Endothelial cell of umbilical vein (primary cell): Measurements from ENCODE around the gene MPP3. TPM values are rescaled to one million over a fixed set of nuclear protein-coding genes. Genes with fewer than 3 reads are reported as not detected.

Source experiments
- BruUV-seq: library from RNA; stranded (reverse); fragments of 400-500 nt; replicated peaks from 2 replicates; lab custom pipeline; 2021; lab: Mats Ljungman, UMichigan
- CTCF ChIA-PET: fragments of 300-600, 350-600 bp; sonication (Branson Sonifier 250); formaldehyde crosslinking; loops from one replicate; lab custom pipeline; 2021; ENCODE audit warnings: antibody characterized with exemption, inconsistent platforms; lab: Charles Lee
- POLR2A ChIA-PET: fragments of 300-600, 350-600 bp; sonication (Branson Sonifier 250); formaldehyde crosslinking; loops from one replicate; lab custom pipeline; 2021; ENCODE audit warnings: antibody characterized with exemption, inconsistent platforms; lab: Charles Lee
- DNase-seq: peaks from one replicate; pipeline ENCODE4 v3.0.0-alpha.2; 2011; ENCODE audit warnings: low read depth, low spot score
- FAIRE-seq: peaks from 2 replicates; lab custom pipeline; 2011; peaks lifted over from hg19 to GRCh38; lab: Jason Lieb, UNC
- H2AFZ ChIP-seq: 2 replicates; pipeline ENCODE4 v1.6.0; 2012; ENCODE audit warnings: low read depth, low read length, control low read depth, inconsistent platforms
- H3K27ac ChIP-seq: 2 replicates; pipeline ENCODE4 v1.5.1; 2011; ENCODE audit warnings: low read depth, mild to moderate bottlenecking, control low read depth, low read length, moderate library complexity; ENCODE audit not compliant: insufficient read depth
- H3K27me3 ChIP-seq, 2 experiments: 2 replicates each; pipeline versions ENCODE4 v1.6.0 to v1.6.1; 2011; ENCODE audit warnings: low read length in 2 of 2, mixed read lengths in 1 of 2; ENCODE audit not compliant: control insufficient read depth in 2 of 2, insufficient read depth in 2 of 2
- H3K36me3 ChIP-seq, 2 experiments: 2 replicates in 1 of 2; 3 replicates in 1 of 2; pipeline ENCODE4 v1.5.1; 2011; ENCODE audit warnings: low read length in 2 of 2, mild to moderate bottlenecking in 1 of 2, moderate library complexity in 1 of 2; ENCODE audit not compliant: control insufficient read depth in 2 of 2, insufficient read depth in 2 of 2; ENCODE audit errors: extremely low read depth in 1 of 2
- H3K4me1 ChIP-seq: 3 replicates; pipeline ENCODE4 v1.5.1; 2011; ENCODE audit warnings: mild to moderate bottlenecking, low read length; ENCODE audit not compliant: control insufficient read depth, insufficient read depth; ENCODE audit errors: extremely low read depth
- H3K4me2 ChIP-seq: 2 replicates; pipeline ENCODE4 v1.6.1; 2011; ENCODE audit warnings: low read length, control low read depth, mixed read lengths; ENCODE audit not compliant: insufficient read depth
- H3K4me3 ChIP-seq, 3 experiments: fragments of 200-600 bp in 1 of 3; sonication (generic), shearing (Covaris generic) in 1 of 3; replicated peaks in 1 of 3; 2 replicates each; pipeline ENCODE4 v1.5.1; 2011 to 2016; ENCODE audit warnings: control low read depth in 3 of 3, low read length in 3 of 3, mild to moderate bottlenecking in 2 of 3, inconsistent platforms in 1 of 3, low read depth in 1 of 3, moderate library complexity in 1 of 3; ENCODE audit not compliant: insufficient read depth in 1 of 3
- H3K79me2 ChIP-seq: 2 replicates; pipeline ENCODE4 v1.6.0; 2012; ENCODE audit warnings: low read length, inconsistent platforms; ENCODE audit not compliant: control insufficient read depth, insufficient read depth
- H3K9ac ChIP-seq: replicated peaks from 2 replicates; pipeline ENCODE3; 2011; ENCODE audit warnings: low read length, control low read depth; ENCODE audit not compliant: insufficient read depth; ENCODE audit errors: extremely low read depth
- H3K9me1 ChIP-seq: replicated peaks from 3 replicates; pipeline ENCODE4 v1.6.0; 2011; ENCODE audit warnings: mild to moderate bottlenecking, low read length; ENCODE audit not compliant: control insufficient read depth, insufficient read depth; ENCODE audit errors: extremely low read depth
- H3K9me3 ChIP-seq: replicated peaks from 2 replicates; pipeline ENCODE4 v1.5.1; 2012; ENCODE audit warnings: low read length, inconsistent platforms; ENCODE audit not compliant: control insufficient read depth, insufficient read depth
- H4K20me1 ChIP-seq: replicated peaks from 2 replicates; pipeline ENCODE3; 2011; ENCODE audit warnings: mild to moderate bottlenecking, low read length; ENCODE audit not compliant: control insufficient read depth, insufficient read depth; ENCODE audit errors: extremely low read depth
- CTCF ChIP-seq, 2 donors: IDR thresholded peaks; 1 replicate in 1 of 2; 2 replicates in 1 of 2; pipeline ENCODE4 v1.5.1; 2011; ENCODE audit warnings: low read length in 2 of 2, mild to moderate bottlenecking in 2 of 2, moderate library complexity in 2 of 2, control low read depth in 1 of 2, inconsistent platforms in 1 of 2, low read depth in 1 of 2; ENCODE audit not compliant: insufficient read depth in 1 of 2; ENCODE audit errors: extremely low read depth in 1 of 2
- EZH2 ChIP-seq: IDR thresholded peaks from 2 replicates; pipeline ENCODE4 v1.6.1; 2012; ENCODE audit warnings: borderline replicate concordance, low read depth, mild to moderate bottlenecking, moderate library complexity, low read length, inconsistent platforms; ENCODE audit not compliant: severe bottlenecking
- FOS ChIP-seq: IDR thresholded peaks from 2 replicates; pipeline ENCODE4 v1.6.1; 2011; ENCODE audit warnings: mild to moderate bottlenecking, low read length, moderate library complexity, borderline replicate concordance; ENCODE audit not compliant: insufficient read depth
- GATA2 ChIP-seq: IDR thresholded peaks from 2 replicates; pipeline ENCODE4 v1.7.0; 2011; ENCODE audit warnings: low read depth, mild to moderate bottlenecking, moderate library complexity, mixed read lengths, low read length; ENCODE audit not compliant: insufficient read length, insufficient read depth
- JUN ChIP-seq: IDR thresholded peaks from 2 replicates; pipeline ENCODE4 v1.6.1; 2011; ENCODE audit warnings: borderline replicate concordance, low read depth; ENCODE audit not compliant: insufficient read length, insufficient read depth
- MYC ChIP-seq: IDR thresholded peaks from one replicate; pipeline ENCODE4 v1.6.1; 2011; ENCODE audit warnings: mild to moderate bottlenecking, low read depth, low read length
- POLR2A ChIP-seq: IDR thresholded peaks from 2 replicates; pipeline ENCODE4 v1.6.1; 2012; ENCODE audit warnings: low read depth, mild to moderate bottlenecking, control low read depth, low read length
- POLR2AphosphoS5 ChIP-seq: IDR thresholded peaks from 2 replicates; pipeline ENCODE4 v1.6.1; 2012; ENCODE audit warnings: low read depth, mild to moderate bottlenecking, control low read depth, low read length, moderate library complexity; ENCODE audit not compliant: insufficient read depth
- dilution Hi-C: fragments of 300-500 bp; cut with MboI; formaldehyde crosslinking; loops from one replicate; pipeline ENCODE4 v1.15.0; 2019; ENCODE audit warnings: low sequenced_read_pairs; ENCODE audit not compliant: extremely low pct_ligation_motif_present
- intact Hi-C: fragments of 100-400 bp; cut with micrococcal nuclease; formaldehyde crosslinking; loops from one replicate; pipeline ENCODE4 v1.10.0; 2022
- polyA plus RNA-seq, 4 experiments: library from polyadenylated mRNA; depleted of rRNA in 3 of 4; stranded (reverse) in 3 of 4; unstranded in 1 of 4; fragments of >200 nt; gene quantifications; 2 replicates each; pipeline versions ENCODE4 v1.2.1 to v1.2.3, GENCODE V29; 2011 to 2012; ENCODE audit warnings: missing spikeins in 1 of 4
- total RNA-seq: library from RNA; stranded (reverse); gene quantifications from 2 replicates; pipeline ENCODE4 v1.2.3, GENCODE V29; 2021
- TF ChIP-seq, protein P1 (sequence below): IDR thresholded peaks from 2 replicates; pipeline ENCODE4 v1.6.1; 2011; ENCODE audit not compliant: insufficient read depth, insufficient read length

MPP3 gene
- total and polyA plus RNA-seq, 2 donors (not counting 3 experiments of a cell fraction or from before 2014, with no cell fraction given) = 6.1 to 11.3 TPM

DNA sequence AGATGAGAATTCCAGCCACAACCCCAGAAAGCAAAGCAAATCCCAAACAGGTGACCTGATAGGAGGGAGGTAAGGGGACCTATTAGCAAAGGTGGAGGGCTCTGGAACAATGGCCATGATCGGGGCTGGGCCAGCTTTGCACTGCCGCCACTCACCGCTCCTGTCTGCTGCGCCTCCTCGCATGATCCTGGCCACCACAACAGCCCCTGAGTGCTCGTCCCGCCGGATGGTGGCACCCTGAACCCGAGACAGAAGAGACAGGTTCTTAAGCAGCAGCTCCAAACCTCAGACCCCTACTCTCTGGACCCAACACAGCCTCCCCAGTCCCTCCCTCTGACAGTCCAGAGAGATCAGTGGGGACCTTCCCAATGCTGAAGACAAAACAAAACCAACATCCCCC is 5.3 kb downstream of the MPP3 start:
- H3K4me3 ChIP-seq = no peak overlapping the region
- DNase-seq = no peak
- ChIA-PET CTCF (interaction anchor here (2.3 kb wide), 1 partner anchor 38 kb away, joined by 7 read pairs; no protein-coding TSS in a partner anchor), POLR2A (no interaction called here)
- intact Hi-C loops = no loop called here
- no peak for FAIRE-seq
- H3K4me2 ChIP-seq = no peak overlapping the region
- peaks cover 2 to 5% of the 10 kb centered on the region in 2 experiments for H3K36me3 ChIP-seq
- H3K4me1 ChIP-seq = no peaks in the 10 kb centered on the region
- dilution Hi-C loops = no loop called here
- no peak overlapping the region for H3K9ac ChIP-seq
- TF ChIP-seq GATA2 (no peak), FOS (no peak), POLR2AphosphoS5 (no peak), POLR2A (no peak), CTCF (IDR thresholded peaks at IDR 0.05; ENCODE audit: extremely low read depth in 1 of 2, insufficient read depth in 1 of 2, low read depth in 1 of 2, low read length in 2 of 2) (no peak), MYC (no peak), EZH2 (no peak), JUN (no peak)
- TF ChIP-seq, protein P1, sequence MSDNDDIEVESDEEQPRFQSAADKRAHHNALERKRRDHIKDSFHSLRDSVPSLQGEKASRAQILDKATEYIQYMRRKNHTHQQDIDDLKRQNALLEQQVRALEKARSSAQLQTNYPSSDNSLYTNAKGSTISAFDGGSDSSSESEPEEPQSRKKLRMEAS = no peak
- no peak overlapping the region for H2AFZ ChIP-seq
- H4K20me1 ChIP-seq = no peaks in the 10 kb centered on the region
- no peak overlapping the region for H3K27ac ChIP-seq
- no peaks in the 10 kb centered on the region for H3K9me1 ChIP-seq
- BruUV-seq = no TSS peak
- no peaks in the 10 kb centered on the region for H3K79me2 ChIP-seq
- no peaks in the 10 kb centered on the region for H3K9me3 ChIP-seq
- no peaks in the 10 kb centered on the region for H3K27me3 ChIP-seq
